HepG2 (cell line): Measurements from ENCODE around the gene OR6C65. TPM values are rescaled to one million over a fixed set of nuclear protein-coding genes. Genes with fewer than 3 reads are reported as not detected.
A peak's percentile ranks its signal among the peaks of the same experiment; 100 is the strongest.

Experiments
- ATAC-seq: fragments of 200-7000 bp; cut with Tn5 transposase; 3 replicates; pipeline ENCODE4 v1.9.1; 2020; ENCODE audit warnings: mild to moderate bottlenecking, moderate library complexity
- BruUV-seq: library from RNA; stranded (reverse); fragments of 400-500 nt; replicated peaks from 2 replicates; lab custom pipeline; 2021; lab: Mats Ljungman, UMichigan
- CTCF ChIA-PET: fragments of 300-600 bp; formaldehyde crosslinking; extraction: SDS; loops from one replicate; lab custom pipeline; 2021; ENCODE audit warnings: low total read pairs, inconsistent platforms, low intra/inter-chr PET ratio; lab: Yijun Ruan, JAX
- POLR2A ChIA-PET: fragments of 350-600 bp; sonication (Branson Sonifier 250); formaldehyde crosslinking; loops from one replicate; lab custom pipeline; 2020; ENCODE audit warnings: antibody characterized with exemption, inconsistent platforms; lab: Yijun Ruan, JAX
- DNase-seq: peaks from one replicate; pipeline ENCODE4 v3.0.0-alpha.2; 2015; ENCODE audit warnings: low spot score
- FAIRE-seq: peaks from 3 replicates; lab custom pipeline; 2011; peaks lifted over from hg19 to GRCh38; lab: Jason Lieb, UNC
- H2AFZ ChIP-seq: one replicate; pipeline ENCODE4 v1.6.1; 2011; ENCODE audit warnings: low read length, inconsistent platforms
- H3K27ac ChIP-seq: fragments of 300-600 bp; 3 replicates; pipeline ENCODE4 v1.8.0; 2011; ENCODE audit warnings: mixed run types, mild to moderate bottlenecking, mixed read lengths, low read length, inconsistent platforms; ENCODE audit not compliant: insufficient read depth; ENCODE audit errors: extremely low read length
- H3K27me3 ChIP-seq, 2 experiments: fragments of 200-600 bp in 1 of 2; 2 replicates in 1 of 2; 3 replicates in 1 of 2; pipeline versions ENCODE4 v1.6.0 to v1.8.0; 2011; ENCODE audit warnings: low read length in 2 of 2, mild to moderate bottlenecking in 2 of 2, moderate library complexity in 2 of 2, inconsistent platforms in 1 of 2; ENCODE audit not compliant: insufficient read depth in 2 of 2, control insufficient read depth in 1 of 2
- H3K36me3 ChIP-seq, 2 experiments: fragments of 200-600 bp in 1 of 2; replicated peaks in 1 of 2; 2 replicates in 1 of 2; 3 replicates in 1 of 2; pipeline versions ENCODE4 v1.5.1 to v1.8.0; 2011; ENCODE audit warnings: low read length in 2 of 2, inconsistent platforms in 1 of 2; ENCODE audit not compliant: insufficient read depth in 2 of 2, control insufficient read depth in 1 of 2
- H3K4me1 ChIP-seq: 2 replicates; pipeline ENCODE4 v1.5.1; 2012; ENCODE audit warnings: low read length, inconsistent platforms; ENCODE audit not compliant: insufficient read depth
- H3K4me2 ChIP-seq: 2 replicates; pipeline ENCODE4 v1.6.0; 2011; ENCODE audit warnings: low read depth, low read length, inconsistent platforms
- H3K4me3 ChIP-seq, 3 experiments: fragments of 200-600 bp in 1 of 3; sonication (generic), shearing (Covaris generic) in 1 of 3; replicated peaks in 1 of 3; 2 replicates each; pipeline ENCODE4 v1.5.1; 2011 to 2016; ENCODE audit warnings: low read length in 3 of 3, inconsistent platforms in 2 of 3, low read depth in 2 of 3, mild to moderate bottlenecking in 2 of 3, control low read depth in 1 of 3, mixed read lengths in 1 of 3; ENCODE audit not compliant: insufficient read depth in 1 of 3
- H3K79me2 ChIP-seq: one replicate; pipeline ENCODE4 v1.6.1; 2011; ENCODE audit warnings: low read length, inconsistent platforms; ENCODE audit not compliant: insufficient read depth
- H3K9ac ChIP-seq: 2 replicates; pipeline ENCODE4 v1.6.0; 2011; ENCODE audit warnings: mild to moderate bottlenecking, low read depth, low read length, inconsistent platforms; ENCODE audit not compliant: insufficient read depth
- H3K9me3 ChIP-seq: 2 replicates; pipeline ENCODE4 v1.5.1; 2012; ENCODE audit warnings: mild to moderate bottlenecking, low read length
- H4K20me1 ChIP-seq: 2 replicates; pipeline ENCODE4 v1.6.0; 2011; ENCODE audit warnings: inconsistent platforms, mild to moderate bottlenecking, low read length, moderate library complexity; ENCODE audit not compliant: insufficient read depth
- AHR ChIP-seq: IDR thresholded peaks from 2 replicates; pipeline ENCODE4 v1.6.1; 2018; ENCODE audit warnings: missing genetic modification reagents, missing compliant biosample characterization
- BCL6 ChIP-seq: IDR thresholded peaks from 2 replicates; pipeline ENCODE4 v1.6.1; 2016; ENCODE audit warnings: missing genetic modification reagents, missing compliant biosample characterization
- CEBPG ChIP-seq: IDR thresholded peaks from 2 replicates; pipeline ENCODE4 v1.6.1; 2016
- ELF4 ChIP-seq: sonication (generic); formaldehyde crosslinking; IDR thresholded peaks from 2 replicates; pipeline ENCODE4 v1.5.0; 2020; ENCODE audit warnings: missing genetic modification reagents, mild to moderate bottlenecking, moderate library complexity, borderline replicate concordance
- FOSL1 ChIP-seq: sonication (generic); formaldehyde crosslinking; IDR thresholded peaks from 2 replicates; pipeline ENCODE4 v1.9.0; 2021; ENCODE audit warnings: missing genetic modification reagents, borderline replicate concordance
- MXD4 ChIP-seq: IDR thresholded peaks from 2 replicates; pipeline ENCODE4 v1.6.1; 2016; ENCODE audit warnings: mild to moderate bottlenecking, missing biosample characterization, missing genetic modification reagents
- MYC ChIP-seq: sonication (generic); formaldehyde crosslinking; IDR thresholded peaks from 2 replicates; pipeline ENCODE4 v1.9.0; 2021; ENCODE audit warnings: missing genetic modification reagents, borderline replicate concordance
- RAD21 ChIP-seq: fragments of 450-650 bp; formaldehyde crosslinking; IDR thresholded peaks from 2 replicates; pipeline ENCODE4 v1.5.0; 2020; ENCODE audit warnings: mild to moderate bottlenecking
- SMC3 ChIP-seq: IDR thresholded peaks from 2 replicates; pipeline ENCODE4 v1.6.1; 2011; ENCODE audit warnings: low read length, improper control_type of control experiment
- STAG1 ChIP-seq: sonication (generic); formaldehyde crosslinking; IDR thresholded peaks from 2 replicates; pipeline ENCODE4 v1.4.0; 2020; ENCODE audit warnings: missing genetic modification reagents
- ZNF12 ChIP-seq: sonication (generic); formaldehyde crosslinking; IDR thresholded peaks from 2 replicates; pipeline ENCODE4 v1.5.0; 2020; ENCODE audit warnings: missing genetic modification reagents
- ZNF460 ChIP-seq: sonication (generic); formaldehyde crosslinking; IDR thresholded peaks from 2 replicates; pipeline ENCODE4 v1.5.1; 2020; ENCODE audit warnings: missing genetic modification reagents, mild to moderate bottlenecking, borderline replicate concordance
- ZNF607 ChIP-seq: sonication (generic); formaldehyde crosslinking; IDR thresholded peaks from 2 replicates; pipeline ENCODE4 v1.5.1; 2020; ENCODE audit warnings: missing genetic modification reagents, mild to moderate bottlenecking, borderline replicate concordance
- WGBS: methylation state at CpG from one replicate; pipeline ENCODE4 v1.1.6; 2017; ENCODE audit warnings: low lambda C conversion rate; 5-methylcytosine and 5-hydroxymethylcytosine counted together
- in situ Hi-C: cut with HindIII; loops from 2 replicates; pipeline ENCODE4 v1.10.0; 2017; ENCODE audit warnings: low pct_unique_long_range_greater_than_20kb; ENCODE audit not compliant: extremely low pct_ligation_motif_present
- intact Hi-C: fragments of 100-400 bp; cut with micrococcal nuclease; formaldehyde crosslinking; loops from one replicate; pipeline ENCODE4 v1.10.0; 2022; ENCODE audit not compliant: unreplicated experiment
- polyA plus RNA-seq, 8 experiments: library from polyadenylated mRNA; depleted of rRNA in 3 of 8; stranded (reverse) in 7 of 8; unstranded in 1 of 8; fragments of >200 nt; fragmentation: Illumina TruSeq in 4 of 8; extraction: Trizol in 4 of 8; gene quantifications; 2 replicates each; pipeline versions ENCODE4 v1.2.1 to v1.2.3, GENCODE V29; 2011 to 2016; ENCODE audit warnings: low read depth in 4 of 8, missing spikeins in 1 of 8, mixed read lengths in 1 of 8; ENCODE audit not compliant: insufficient read depth in 1 of 8
- total RNA-seq, 5 experiments: library from RNA; depleted of rRNA; stranded (reverse); fragments of >200 nt; fragmentation: Illumina TruSeq; extraction: Trizol; gene quantifications; 2 replicates each; pipeline ENCODE4 v1.2.3, GENCODE V29; 2016; ENCODE audit warnings: low read depth in 1 of 5
- TF ChIP-seq, protein P1 (sequence below): sonication (generic); formaldehyde crosslinking; conservative IDR thresholded peaks from 2 replicates; pipeline ENCODE4 v1.8.0; 2022; ENCODE audit warnings: low read depth, missing genetic modification reagents
- TF ChIP-seq, protein P2 (sequence below): sonication (generic); formaldehyde crosslinking; IDR thresholded peaks from 2 replicates; pipeline ENCODE4 v1.5.0; 2020; ENCODE audit warnings: mild to moderate bottlenecking, missing genetic modification reagents, moderate library complexity

The OR6C65 gene
- total and polyA plus RNA-seq, 2 of the 13 experiments (the other 11 are each of a cell fraction or from before 2014, with no cell fraction given), result not detected

DNA sequence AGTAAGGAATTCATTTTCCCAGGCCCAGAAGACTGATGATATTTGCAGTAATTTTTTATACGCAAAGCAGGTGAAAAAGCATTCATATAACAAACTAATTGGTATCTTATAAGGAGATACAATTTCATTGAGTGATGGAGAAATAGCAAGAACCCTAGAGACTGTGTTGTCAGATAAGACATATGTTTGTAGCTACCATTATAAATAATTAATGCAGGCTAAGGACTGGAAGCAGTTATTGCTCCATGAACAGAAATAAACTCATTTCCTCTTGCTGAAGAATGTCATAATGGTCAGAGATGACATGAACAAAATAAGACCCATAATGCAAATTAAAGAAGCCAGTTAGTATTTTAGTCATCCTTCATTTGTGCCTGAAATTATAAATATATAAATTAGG, 45.0 kb downstream of the OR6C65 start (continued):
- TF ChIP-seq ZNF460 (CRISPR knock-in tag) (no peak), MXD4 (CRISPR knock-in tag) (no peak)

DNA sequence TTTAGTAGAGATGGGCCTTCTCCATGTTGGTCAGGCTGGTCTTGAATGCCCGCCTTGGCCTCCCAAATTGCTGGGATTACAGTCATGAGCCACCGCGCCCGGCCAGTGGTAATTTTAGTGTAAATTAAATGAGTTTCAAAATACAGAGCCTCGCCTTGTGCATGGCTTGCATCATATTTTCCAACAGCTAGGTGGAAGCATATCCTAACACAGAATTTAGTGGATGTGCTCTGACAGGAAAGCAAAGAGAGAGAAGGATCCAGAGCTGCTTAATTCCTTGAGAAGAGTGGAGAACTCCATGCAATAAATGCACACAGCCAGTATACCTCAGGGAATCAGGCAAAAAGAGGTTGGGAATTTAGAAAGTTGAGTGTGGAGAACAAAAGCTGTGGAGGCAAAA, 46.0 kb downstream of the OR6C65 start:
- no peaks in the 10 kb centered on the region for H4K20me1 ChIP-seq
- H2AFZ ChIP-seq, result no peak overlapping the region
- TF ChIP-seq SMC3 (peak; percentile 89), FOSL1 (no peak), BCL6 (CRISPR knock-in tag) (peak; percentile 47; the same call in 1 of the 2 replicates), MYC (CRISPR knock-in tag) (no peak), ZNF607 (CRISPR knock-in tag) (no peak), CEBPG (peak; percentile 55; the same call in 1 of the 2 replicates), RAD21 (CRISPR knock-in tag) (peak; percentile 83), ELF4 (CRISPR knock-in tag) (no peak), ZNF12 (CRISPR knock-in tag) (no peak), STAG1 (CRISPR knock-in tag) (peak; percentile 87), AHR (no peak)
- TF ChIP-seq, protein P1, sequence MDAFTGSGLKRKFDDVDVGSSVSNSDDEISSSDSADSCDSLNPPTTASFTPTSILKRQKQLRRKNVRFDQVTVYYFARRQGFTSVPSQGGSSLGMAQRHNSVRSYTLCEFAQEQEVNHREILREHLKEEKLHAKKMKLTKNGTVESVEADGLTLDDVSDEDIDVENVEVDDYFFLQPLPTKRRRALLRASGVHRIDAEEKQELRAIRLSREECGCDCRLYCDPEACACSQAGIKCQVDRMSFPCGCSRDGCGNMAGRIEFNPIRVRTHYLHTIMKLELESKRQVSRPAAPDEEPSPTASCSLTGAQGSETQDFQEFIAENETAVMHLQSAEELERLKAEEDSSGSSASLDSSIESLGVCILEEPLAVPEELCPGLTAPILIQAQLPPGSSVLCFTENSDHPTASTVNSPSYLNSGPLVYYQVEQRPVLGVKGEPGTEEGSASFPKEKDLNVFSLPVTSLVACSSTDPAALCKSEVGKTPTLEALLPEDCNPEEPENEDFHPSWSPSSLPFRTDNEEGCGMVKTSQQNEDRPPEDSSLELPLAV (CRISPR knock-in tag), result no peak
- TF ChIP-seq, protein P2, sequence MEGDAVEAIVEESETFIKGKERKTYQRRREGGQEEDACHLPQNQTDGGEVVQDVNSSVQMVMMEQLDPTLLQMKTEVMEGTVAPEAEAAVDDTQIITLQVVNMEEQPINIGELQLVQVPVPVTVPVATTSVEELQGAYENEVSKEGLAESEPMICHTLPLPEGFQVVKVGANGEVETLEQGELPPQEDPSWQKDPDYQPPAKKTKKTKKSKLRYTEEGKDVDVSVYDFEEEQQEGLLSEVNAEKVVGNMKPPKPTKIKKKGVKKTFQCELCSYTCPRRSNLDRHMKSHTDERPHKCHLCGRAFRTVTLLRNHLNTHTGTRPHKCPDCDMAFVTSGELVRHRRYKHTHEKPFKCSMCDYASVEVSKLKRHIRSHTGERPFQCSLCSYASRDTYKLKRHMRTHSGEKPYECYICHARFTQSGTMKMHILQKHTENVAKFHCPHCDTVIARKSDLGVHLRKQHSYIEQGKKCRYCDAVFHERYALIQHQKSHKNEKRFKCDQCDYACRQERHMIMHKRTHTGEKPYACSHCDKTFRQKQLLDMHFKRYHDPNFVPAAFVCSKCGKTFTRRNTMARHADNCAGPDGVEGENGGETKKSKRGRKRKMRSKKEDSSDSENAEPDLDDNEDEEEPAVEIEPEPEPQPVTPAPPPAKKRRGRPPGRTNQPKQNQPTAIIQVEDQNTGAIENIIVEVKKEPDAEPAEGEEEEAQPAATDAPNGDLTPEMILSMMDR, result peak; percentile 77
- H3K4me2 ChIP-seq, result no peak overlapping the region
- no peaks in the 10 kb centered on the region for H3K27me3 ChIP-seq
- H3K4me3 ChIP-seq, result no peak overlapping the region
- BruUV-seq, result no TSS peak
- no peaks in the 10 kb centered on the region for H3K36me3 ChIP-seq
- 0 out of 2 replicates have a peak, but pooled peaks cover under 1% of the 10 kb centered on the region for H3K9me3 ChIP-seq
- no peak overlapping the region for H3K9ac ChIP-seq
- FAIRE-seq, result no peak
- WGBS, result 2% methylated on average over 5 of the region's 5 CpGs
- ChIA-PET POLR2A (no interaction called here), CTCF (interaction anchor here (1.8 kb wide), 1 partner anchor 173 kb away, joined by 28 read pairs; no protein-coding TSS in a partner anchor)
- H3K4me1 ChIP-seq, result no peaks in the 10 kb centered on the region
- DNase-seq, result peak; percentile 29
- in situ Hi-C loops, result loop anchor here (5.0 to 25.0 kb wide), 2 partner anchors 171 to 259 kb away; no protein-coding TSS in a partner anchor
- H3K27ac ChIP-seq, result no peak overlapping the region
- H3K79me2 ChIP-seq, result no peaks in the 10 kb centered on the region
- intact Hi-C loops, result loop anchor here (1.0 to 5.0 kb wide), 3 partner anchors 56 to 257 kb away; no protein-coding TSS in a partner anchor
- peak; percentile 78 for ATAC-seq
